K562 (cell line): ENCODE measurements around the gene HNRNPLL. TPM values are rescaled to one million over a fixed set of nuclear protein-coding genes. Genes with fewer than 3 reads are reported as not detected.
A peak's percentile ranks its signal among the peaks of the same experiment; 100 is the strongest.

Source experiments
- ATAC-seq: fragments of 200-7000 bp; cut with Tn5 transposase; 3 replicates; pipeline ENCODE4 v1.9.1; 2020; ENCODE audit warnings: moderate library complexity
- BruUV-seq: library from RNA; stranded (reverse); fragments of 400-500 nt; replicated peaks from 2 replicates; lab custom pipeline; 2021; lab: Mats Ljungman, UMichigan
- CTCF ChIA-PET: fragments of 300-600 bp; formaldehyde crosslinking; extraction: SDS; loops from one replicate; lab custom pipeline; 2021; ENCODE audit warnings: low intra/inter-chr PET ratio; lab: Yijun Ruan, JAX
- POLR2A ChIA-PET: fragments of 300-600, 350-650 bp; sonication (Branson Sonifier 250); formaldehyde crosslinking; extraction: SDS; loops from one replicate; lab custom pipeline; 2021; ENCODE audit warnings: antibody characterized with exemption, inconsistent platforms; lab: Yijun Ruan, JAX
- DNase-seq, 4 experiments: peaks; one replicate each; pipeline versions ENCODE4 v3.0.0 to v3.0.0-alpha.2; 2011 to 2018; ENCODE audit warnings: low spot score in 3 of 4, mixed read lengths in 3 of 4; ENCODE audit errors: extremely low read depth in 1 of 4
- FAIRE-seq: peaks from 2 replicates; lab custom pipeline; 2011; peaks lifted over from hg19 to GRCh38; lab: Jason Lieb, UNC
- H2AFZ ChIP-seq: 2 replicates; pipeline ENCODE4 v1.6.0; 2011; ENCODE audit warnings: low read depth, low read length, control low read depth, inconsistent platforms
- H3K27ac ChIP-seq: fragments of 200-600 bp; 3 replicates; pipeline ENCODE4 v1.8.0; 2011; ENCODE audit warnings: low read depth, mild to moderate bottlenecking, control low read depth, inconsistent platforms, low read length, moderate library complexity, mixed read lengths; ENCODE audit errors: extremely low read depth
- H3K27me3 ChIP-seq, 2 experiments: fragments of 300-600 bp in 1 of 2; 2 replicates in 1 of 2; 3 replicates in 1 of 2; pipeline versions ENCODE4 v1.6.0 to v1.8.0; 2011; ENCODE audit warnings: inconsistent platforms in 2 of 2, low read length in 2 of 2, mild to moderate bottlenecking in 1 of 2, mixed read lengths in 1 of 2, moderate library complexity in 1 of 2; ENCODE audit not compliant: control insufficient read depth in 2 of 2, insufficient read depth in 2 of 2
- H3K36me3 ChIP-seq: fragments of 300-600 bp; 3 replicates; pipeline ENCODE4 v1.8.0; 2011; ENCODE audit warnings: mild to moderate bottlenecking, low read length, inconsistent platforms; ENCODE audit not compliant: control insufficient read depth, insufficient read depth
- H3K4me1 ChIP-seq, 2 experiments: fragments of 200-600 bp in 1 of 2; replicated peaks in 1 of 2; 2 replicates in 1 of 2; 3 replicates in 1 of 2; pipeline versions ENCODE4 v1.5.1 to v1.8.0; 2011; ENCODE audit warnings: inconsistent platforms in 2 of 2, low read length in 2 of 2, mild to moderate bottlenecking in 1 of 2, mixed read lengths in 1 of 2, moderate library complexity in 1 of 2; ENCODE audit not compliant: control insufficient read depth in 2 of 2, insufficient read depth in 2 of 2
- H3K4me2 ChIP-seq: 2 replicates; pipeline ENCODE4 v1.6.1; 2011; ENCODE audit warnings: low read length, control low read depth, inconsistent platforms, mixed read lengths; ENCODE audit not compliant: insufficient read depth
- H3K4me3 ChIP-seq: fragments of 200-600 bp; sonication (generic), shearing (Covaris generic); 2 replicates; pipeline ENCODE4 v1.5.1; 2016; ENCODE audit warnings: control low read depth, inconsistent platforms
- H3K79me2 ChIP-seq: fragments of 200-600 bp; 3 replicates; pipeline ENCODE4 v1.8.0; 2011; ENCODE audit warnings: low read length, inconsistent platforms; ENCODE audit not compliant: control insufficient read depth, insufficient read depth
- H3K9ac ChIP-seq, 2 experiments: 2 replicates each; pipeline versions ENCODE4 v1.6.0 to v1.6.1; 2011; ENCODE audit warnings: low read depth in 2 of 2, low read length in 2 of 2, control low read depth in 1 of 2, inconsistent platforms in 1 of 2, mild to moderate bottlenecking in 1 of 2, mixed read lengths in 1 of 2; ENCODE audit not compliant: insufficient read depth in 1 of 2
- H3K9me1 ChIP-seq: one replicate; pipeline ENCODE4 v1.6.0; 2011; ENCODE audit warnings: inconsistent platforms, mild to moderate bottlenecking, low read length, moderate library complexity; ENCODE audit not compliant: control insufficient read depth, insufficient read depth
- H3K9me3 ChIP-seq: replicated peaks from 2 replicates; pipeline ENCODE4 v1.5.1; 2011; ENCODE audit warnings: low read depth, low read length, inconsistent platforms; ENCODE audit not compliant: control insufficient read depth, insufficient read depth
- H4K20me1 ChIP-seq: replicated peaks from 2 replicates; pipeline ENCODE4 v1.6.1; 2011; ENCODE audit warnings: low read length, inconsistent platforms, mixed read lengths; ENCODE audit not compliant: control insufficient read depth, insufficient read depth
- ERF ChIP-seq: fragments of 450-650 bp; formaldehyde crosslinking; IDR thresholded peaks from 2 replicates; pipeline ENCODE4 v1.4.0; 2020; ENCODE audit warnings: mild to moderate bottlenecking, mixed read lengths
- MEF2A ChIP-seq: IDR thresholded peaks from 2 replicates; pipeline ENCODE4 v1.6.1; 2011; ENCODE audit warnings: low read depth, mild to moderate bottlenecking, low read length, moderate library complexity; ENCODE audit not compliant: control insufficient read depth
- NFE2 ChIP-seq: IDR thresholded peaks from 2 replicates; pipeline ENCODE4 v1.6.1; 2014; ENCODE audit warnings: antibody characterized with exemption, low read depth
- NFIC ChIP-seq: fragments of 450-650 bp; IDR thresholded peaks from 2 replicates; pipeline ENCODE4 v1.6.1; 2017; ENCODE audit warnings: mild to moderate bottlenecking, inconsistent platforms
- NFRKB ChIP-seq: fragments of 450-650 bp; IDR thresholded peaks from 2 replicates; pipeline ENCODE4 v1.6.1; 2016; ENCODE audit warnings: low read depth
- RBM22 ChIP-seq: fragments of 200-400 bp; formaldehyde crosslinking; IDR thresholded peaks from 2 replicates; pipeline ENCODE4 v1.6.1; 2018; ENCODE audit warnings: low read length, low read depth; ENCODE audit not compliant: poor library complexity, severe bottlenecking
- SMARCA4 ChIP-seq: fragments of 450-650 bp; IDR thresholded peaks from 2 replicates; pipeline ENCODE4 v1.6.1; 2016
- ZNF239 ChIP-seq: fragments of 250-450 bp; sonication (Bioruptor Pico); IDR thresholded peaks from 2 replicates; pipeline ENCODE4 v1.4.0; 2020; ENCODE audit warnings: mild to moderate bottlenecking
- ZNF785 ChIP-seq: fragments of 250-450 bp; sonication (Bioruptor Pico); IDR thresholded peaks from 2 replicates; pipeline ENCODE4 v1.4.0; 2020; ENCODE audit warnings: mild to moderate bottlenecking
- WGBS: fragments of 100-300 bp; shearing (Covaris generic); methylation state at CpG from one replicate; pipeline ENCODE4 v1.1.6; 2016; ENCODE audit warnings: low coverage, mixed read lengths; ENCODE audit not compliant: insufficient coverage; ENCODE audit errors: missing lambda C conversion rate; 5-methylcytosine and 5-hydroxymethylcytosine counted together
- in situ Hi-C: fragments of 300-500 bp; cut with MboI; formaldehyde crosslinking; loops from 4 replicates; pipeline ENCODE4 v1.15.0; 2018; ENCODE audit warnings: inconsistent platforms, mixed read lengths
- intact Hi-C: fragments of 100-400 bp; cut with micrococcal nuclease; formaldehyde crosslinking; loops from 2 replicates; pipeline ENCODE4 v1.14.2; 2022
- polyA plus RNA-seq, 8 experiments: library from polyadenylated mRNA; depleted of rRNA in 4 of 8; stranded (reverse) in 5 of 8; unstranded in 3 of 8; fragments of >200 nt; fragmentation: Nextera tagmentation in 2 of 8; fragmentation: Illumina TruSeq in 1 of 8; extraction: Ambion mirVana in 2 of 8; extraction: Trizol in 1 of 8; gene quantifications; 2 replicates each; pipeline versions ENCODE4 v1.2.1 to v1.2.3, GENCODE V29; 2011 to 2014; ENCODE audit warnings: inconsistent platforms in 1 of 8, missing spikeins in 1 of 8
- total RNA-seq, 7 experiments: library from RNA; depleted of rRNA in 6 of 7; stranded (reverse); fragments of >200 nt in 6 of 7; fragmentation: Illumina TruSeq in 2 of 7; extraction: Trizol in 2 of 7; gene quantifications; 2 replicates each; pipeline versions ENCODE4 v1.2.1 to v1.2.3, GENCODE V29; 2011 to 2021; ENCODE audit warnings: low replicate concordance in 1 of 7
- TF ChIP-seq, protein P1 (sequence below): sonication (generic); formaldehyde crosslinking; IDR thresholded peaks from 2 replicates; pipeline ENCODE4 v1.8.1; 2023; ENCODE audit warnings: mild to moderate bottlenecking, missing genetic modification reagents

The HNRNPLL gene
- total and polyA plus RNA-seq, 9 of the 15 experiments (the other 6 are each of a cell fraction or from before 2014, with no cell fraction given) = 19.8 to 135 (median 57.8) TPM

DNA sequence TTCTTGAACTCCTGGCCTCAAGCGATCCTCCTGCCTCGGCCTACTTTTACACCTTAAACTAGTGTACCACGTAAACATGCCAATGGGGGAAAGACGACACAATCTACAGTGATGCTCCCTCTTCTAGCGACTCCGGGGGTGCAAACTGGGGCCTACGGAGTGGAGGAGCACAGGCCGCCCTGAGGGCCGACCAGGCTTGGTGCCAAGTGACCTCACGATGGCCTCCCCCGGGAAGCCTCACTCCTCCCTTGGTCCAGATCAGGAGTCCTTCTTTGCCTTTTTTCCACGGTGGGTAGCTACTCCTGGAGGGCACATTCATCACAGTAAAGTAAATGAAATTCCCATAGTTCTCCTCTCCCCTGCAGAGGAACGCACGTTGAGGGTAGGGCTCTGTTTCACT is 73.5 kb downstream of the HNRNPLL start:
- H2AFZ ChIP-seq = no peak overlapping the region
- H3K9me3 ChIP-seq = no peaks in the 10 kb centered on the region
- no peaks in the 10 kb centered on the region for H4K20me1 ChIP-seq
- no peak overlapping the region for H3K4me2 ChIP-seq
- H3K9me1 ChIP-seq = no peaks in the 10 kb centered on the region
- H3K27ac ChIP-seq = no peak overlapping the region
- WGBS = 57% methylated on average over 13 of the region's 14 CpGs
- POLR2A ChIA-PET = no interaction called here
- H3K27me3 ChIP-seq = peaks cover 6 to 13% of the 10 kb centered on the region in 2 experiments; a peak in 1 of 5 replicates
- H3K4me3 ChIP-seq = no peak overlapping the region
- CTCF ChIA-PET = no interaction called here
- FAIRE-seq (no peak), ATAC-seq (no peak), DNase-seq (no peak)
- peaks cover 5 to 7% of the 10 kb centered on the region in 2 experiments; a peak in 3 of 5 replicates for H3K4me1 ChIP-seq
- intact Hi-C loops (no loop called here), in situ Hi-C loops (no loop called here)
- no peaks in the 10 kb centered on the region for H3K36me3 ChIP-seq
- BruUV-seq = no TSS peak
- TF ChIP-seq NFIC (peak; percentile 18; the same call in 1 of the 2 replicates), ZNF785 (CRISPR knock-in tag) (no peak)
- no peak overlapping the region for H3K9ac ChIP-seq
- H3K79me2 ChIP-seq = no peaks in the 10 kb centered on the region

- H4K20me1 ChIP-seq = no peaks in the 10 kb centered on the region
- no peak overlapping the region for H3K9ac ChIP-seq
- no peaks in the 10 kb centered on the region for H3K79me2 ChIP-seq
- ATAC-seq = no peak
- H3K36me3 ChIP-seq = no peaks in the 10 kb centered on the region
- no peaks in the 10 kb centered on the region for H3K9me3 ChIP-seq
- WGBS = 22% methylated on average over 5 of the region's 5 CpGs
- H2AFZ ChIP-seq = no peak overlapping the region
- no peak overlapping the region for H3K27ac ChIP-seq
- in situ Hi-C loops (no loop called here), intact Hi-C loops (no loop called here)
- BruUV-seq = no TSS peak
- peaks cover 5% of the 10 kb centered on the region in 2 experiments; a peak in 3 of 5 replicates for H3K4me1 ChIP-seq
- POLR2A ChIA-PET = interaction anchor here (0.7 to 1.2 kb wide), 2 partner anchors 10 to 249 kb away, joined by 3 to 4 read pairs; no protein-coding TSS in a partner anchor
- DNase-seq = no peak
- H3K27me3 ChIP-seq = peaks cover 3 to 11% of the 10 kb centered on the region in 2 experiments; a peak in 1 of 5 replicates
- no peak overlapping the region for H3K4me3 ChIP-seq
- CTCF ChIA-PET = no interaction called here
- no peak overlapping the region for H3K4me2 ChIP-seq
- H3K9me1 ChIP-seq = no peaks in the 10 kb centered on the region
- FAIRE-seq = no peak
- no peak for TF ChIP-seq NFRKB
- no peak for TF ChIP-seq RBM22
- no peak for TF ChIP-seq MEF2A
- no peak for TF ChIP-seq ZNF239
- TF ChIP-seq, protein P1, sequence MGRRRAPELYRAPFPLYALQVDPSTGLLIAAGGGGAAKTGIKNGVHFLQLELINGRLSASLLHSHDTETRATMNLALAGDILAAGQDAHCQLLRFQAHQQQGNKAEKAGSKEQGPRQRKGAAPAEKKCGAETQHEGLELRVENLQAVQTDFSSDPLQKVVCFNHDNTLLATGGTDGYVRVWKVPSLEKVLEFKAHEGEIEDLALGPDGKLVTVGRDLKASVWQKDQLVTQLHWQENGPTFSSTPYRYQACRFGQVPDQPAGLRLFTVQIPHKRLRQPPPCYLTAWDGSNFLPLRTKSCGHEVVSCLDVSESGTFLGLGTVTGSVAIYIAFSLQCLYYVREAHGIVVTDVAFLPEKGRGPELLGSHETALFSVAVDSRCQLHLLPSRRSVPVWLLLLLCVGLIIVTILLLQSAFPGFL (CRISPR knock-in tag) = no peak
- no peak for TF ChIP-seq SMARCA4
- TF ChIP-seq NFE2 = no peak
- no peak for TF ChIP-seq ERF (CRISPR knock-in tag)
Measured at GRCh38 chr2:38528534-38528933, 74.2 kb downstream of the HNRNPLL start.
